ENCODE results near the gene SMPD1.
A peak's percentile ranks its signal among the peaks of the same experiment; 100 is the strongest.

SMPD1 gene

DNA sequence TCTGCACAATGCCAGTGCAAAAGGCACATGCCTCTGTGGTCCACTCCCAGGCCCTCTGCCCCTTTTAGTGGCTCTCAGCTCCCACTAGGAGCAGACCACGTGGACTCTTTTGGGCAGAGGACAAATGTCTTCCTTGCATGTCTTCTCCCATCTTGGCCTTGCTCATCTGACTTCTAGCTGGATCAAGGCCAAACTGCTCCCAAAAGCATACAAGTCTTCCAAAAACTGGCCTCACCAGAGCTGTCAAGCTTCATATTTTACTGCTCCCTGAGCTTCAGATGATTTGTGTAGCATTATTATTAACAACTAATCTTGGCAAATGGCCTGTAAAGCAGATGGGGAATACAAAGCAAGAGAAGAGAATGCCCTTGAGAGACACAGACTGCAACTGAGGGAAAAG, 6.9 kb downstream of the SMPD1 start:
- DNase-seq (ENCODE audit: low spot score) = no peak
- TF ChIP-seq, protein P1, sequence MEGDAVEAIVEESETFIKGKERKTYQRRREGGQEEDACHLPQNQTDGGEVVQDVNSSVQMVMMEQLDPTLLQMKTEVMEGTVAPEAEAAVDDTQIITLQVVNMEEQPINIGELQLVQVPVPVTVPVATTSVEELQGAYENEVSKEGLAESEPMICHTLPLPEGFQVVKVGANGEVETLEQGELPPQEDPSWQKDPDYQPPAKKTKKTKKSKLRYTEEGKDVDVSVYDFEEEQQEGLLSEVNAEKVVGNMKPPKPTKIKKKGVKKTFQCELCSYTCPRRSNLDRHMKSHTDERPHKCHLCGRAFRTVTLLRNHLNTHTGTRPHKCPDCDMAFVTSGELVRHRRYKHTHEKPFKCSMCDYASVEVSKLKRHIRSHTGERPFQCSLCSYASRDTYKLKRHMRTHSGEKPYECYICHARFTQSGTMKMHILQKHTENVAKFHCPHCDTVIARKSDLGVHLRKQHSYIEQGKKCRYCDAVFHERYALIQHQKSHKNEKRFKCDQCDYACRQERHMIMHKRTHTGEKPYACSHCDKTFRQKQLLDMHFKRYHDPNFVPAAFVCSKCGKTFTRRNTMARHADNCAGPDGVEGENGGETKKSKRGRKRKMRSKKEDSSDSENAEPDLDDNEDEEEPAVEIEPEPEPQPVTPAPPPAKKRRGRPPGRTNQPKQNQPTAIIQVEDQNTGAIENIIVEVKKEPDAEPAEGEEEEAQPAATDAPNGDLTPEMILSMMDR (IDR thresholded peaks at IDR 0.05; ENCODE audit: borderline replicate concordance, control extremely low read depth, extremely low read depth, insufficient read depth, missing control alignments) = no peak
- in situ Hi-C loops (cut with MboI; ENCODE audit: low sequenced_read_pairs, unreplicated experiment) = no loop called here

DNA sequence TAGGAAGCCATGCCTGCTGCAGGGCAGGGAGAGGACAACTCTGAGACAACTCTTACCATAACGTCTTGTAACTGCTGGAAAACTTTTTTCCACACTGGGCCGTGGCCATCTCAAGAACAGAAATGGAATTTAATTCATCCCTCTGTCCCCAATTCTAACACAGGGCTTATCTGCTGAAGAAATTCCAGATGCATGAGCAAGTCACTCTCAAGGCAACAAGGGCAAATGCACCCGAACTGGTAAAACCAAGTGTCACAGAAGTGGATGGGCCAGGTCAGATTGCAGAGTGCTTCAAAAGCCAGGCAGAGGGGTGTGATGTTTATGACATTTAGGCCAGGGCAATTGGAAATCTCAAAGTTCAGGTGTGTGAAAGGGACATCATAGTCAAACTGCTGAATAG, 7.4 kb downstream of the SMPD1 start:
- no peak for DNase-seq (ENCODE audit: low spot score)
- TF ChIP-seq, protein P1 (IDR thresholded peaks at IDR 0.05; ENCODE audit: borderline replicate concordance, control extremely low read depth, extremely low read depth, insufficient read depth, missing control alignments) = no peak
- in situ Hi-C loops (cut with MboI; ENCODE audit: low sequenced_read_pairs, unreplicated experiment) = no loop called here

DNA sequence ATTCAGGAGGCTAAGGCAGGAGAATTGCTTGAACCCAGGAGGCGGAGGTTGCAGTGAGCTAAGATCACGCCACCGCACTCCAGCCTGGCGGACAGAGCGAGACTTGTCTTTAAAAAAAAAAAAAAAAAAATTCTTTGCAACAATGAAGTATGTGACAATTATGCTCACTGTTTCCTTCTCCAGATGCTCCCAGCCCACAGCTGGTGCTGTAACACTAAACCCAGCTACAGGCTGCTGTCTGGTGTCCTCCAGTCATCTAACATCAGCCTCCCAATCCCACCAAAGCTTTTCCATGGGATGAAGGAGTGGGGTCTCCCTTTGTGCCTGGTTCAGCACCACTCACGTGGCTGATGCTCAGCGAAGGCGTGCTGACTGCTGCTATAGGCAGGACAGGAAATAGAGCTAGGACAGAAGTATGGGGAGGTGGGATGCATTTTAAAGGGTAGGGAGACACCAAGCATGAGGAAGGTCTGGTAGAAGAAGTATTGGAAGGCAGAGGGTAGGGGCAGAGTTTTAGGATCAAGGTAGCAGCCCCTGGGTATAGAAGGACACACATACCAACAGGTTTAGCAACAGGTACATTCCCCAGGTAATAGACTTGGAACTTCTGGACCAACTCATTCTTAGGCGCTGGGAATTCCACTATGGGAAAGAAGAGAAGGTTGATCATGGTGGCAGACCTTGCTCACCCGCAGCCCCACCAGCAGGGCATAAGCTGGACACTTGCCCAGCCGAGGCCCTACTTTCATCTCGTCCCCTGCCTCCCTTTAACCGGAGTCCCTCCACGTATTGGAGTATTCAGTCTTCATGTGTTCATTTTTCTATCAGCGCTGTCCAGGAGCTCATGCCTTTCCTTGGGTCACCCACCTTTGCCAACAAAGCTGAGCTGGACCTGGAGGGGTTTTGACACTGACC, 10.4 kb downstream of the SMPD1 start:
- TF ChIP-seq, protein P1 (IDR thresholded peaks at IDR 0.05; ENCODE audit: borderline replicate concordance, control extremely low read depth, extremely low read depth, insufficient read depth, missing control alignments) = no peak
- DNase-seq (ENCODE audit: low spot score) = no peak
- in situ Hi-C loops (cut with MboI; ENCODE audit: low sequenced_read_pairs, unreplicated experiment) = no loop called here

DNA sequence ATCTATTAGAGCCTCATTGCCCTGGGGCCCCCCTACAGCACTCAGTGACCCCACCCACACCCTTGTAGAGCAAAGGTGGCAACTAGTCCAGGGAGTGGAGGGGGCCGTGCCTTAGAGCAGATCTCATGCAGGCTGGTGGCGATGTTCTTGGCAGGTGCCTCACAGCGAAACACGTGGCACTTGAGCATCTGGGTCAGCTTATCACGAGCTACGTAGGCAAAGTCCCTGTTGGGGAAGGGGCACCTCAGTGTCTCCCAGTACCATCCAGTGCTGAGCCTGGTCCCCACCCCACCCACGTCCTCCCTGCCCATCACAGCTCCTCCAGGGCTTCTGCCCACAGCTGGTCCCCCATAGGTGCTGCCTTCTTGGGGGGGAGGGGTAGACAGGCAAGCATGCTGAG, 11.2 kb downstream of the SMPD1 start:
- TF ChIP-seq, protein P1 (IDR thresholded peaks at IDR 0.05; ENCODE audit: borderline replicate concordance, control extremely low read depth, extremely low read depth, insufficient read depth, missing control alignments) = no peak
- in situ Hi-C loops (cut with MboI; ENCODE audit: low sequenced_read_pairs, unreplicated experiment) = no loop called here
- DNase-seq (ENCODE audit: low spot score) = no peak

DNA sequence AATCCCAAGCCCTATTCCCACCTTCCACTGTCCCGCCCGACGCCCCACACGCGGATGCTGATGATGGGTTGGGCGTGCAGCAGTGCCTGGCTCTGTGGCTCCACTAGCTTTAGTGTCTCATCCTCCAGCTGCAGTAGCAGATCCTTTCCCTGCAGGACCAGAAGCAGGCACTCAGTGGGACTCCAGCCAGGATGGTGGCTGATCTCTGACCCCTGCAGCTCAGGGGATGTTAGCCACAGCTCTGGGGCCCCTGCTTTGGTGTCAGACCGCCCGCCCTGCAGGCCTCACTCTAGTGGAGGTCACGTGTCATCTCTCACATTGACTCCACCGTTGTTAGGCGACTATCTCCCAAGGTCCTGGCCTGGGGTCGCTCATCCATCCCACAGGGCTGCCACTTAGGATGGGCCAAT, 11.8 kb downstream of the SMPD1 start:
- in situ Hi-C loops (cut with MboI; ENCODE audit: low sequenced_read_pairs, unreplicated experiment) = no loop called here

DNA sequence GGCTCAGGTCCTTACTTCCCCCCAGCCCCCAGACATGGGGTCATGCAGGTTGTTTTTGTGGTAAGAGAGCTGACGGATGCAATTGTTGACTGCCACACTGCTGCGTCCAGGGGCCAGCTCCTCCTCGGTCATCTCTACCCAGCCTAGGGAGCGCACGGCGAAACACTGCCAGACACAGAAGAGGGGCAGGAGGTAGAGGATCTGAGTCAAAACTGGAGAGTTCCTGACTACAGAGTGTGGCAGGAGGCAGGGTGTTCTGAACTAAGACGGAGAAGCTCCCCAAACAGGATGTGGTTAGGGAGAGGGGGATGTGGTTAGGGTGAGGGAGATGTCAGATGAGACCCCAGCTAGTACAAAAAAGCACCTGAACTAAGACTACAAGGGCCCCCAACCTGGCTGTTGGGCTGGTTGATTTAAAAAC, 12.3 kb downstream of the SMPD1 start:
- in situ Hi-C loops (cut with MboI; ENCODE audit: low sequenced_read_pairs, unreplicated experiment) = no loop called here
- peak; percentile 82 for DNase-seq (ENCODE audit: low spot score)
- TF ChIP-seq, protein P1 (IDR thresholded peaks at IDR 0.05; ENCODE audit: borderline replicate concordance, control extremely low read depth, extremely low read depth, insufficient read depth, missing control alignments) = no peak

More for the DNA sequence above, 11.8 kb downstream of the SMPD1 start:
- peak; percentile 72 for DNase-seq (ENCODE audit: low spot score)
- TF ChIP-seq, protein P1 (IDR thresholded peaks at IDR 0.05; ENCODE audit: borderline replicate concordance, control extremely low read depth, extremely low read depth, insufficient read depth, missing control alignments) = no peak

Data from GM13976 (cell line).